ENCODE data around the gene ABCD3.

- TF ChIP-seq CTCF (IDR thresholded peaks at IDR 0.05 in 2 of 3, conservative IDR thresholded peaks at IDR 0.05 in 1 of 3; ENCODE audit: borderline replicate concordance in 1 of 3, insufficient read depth in 1 of 3, low read depth in 2 of 3, low read length in 2 of 3) = no peak
- no peak for TF ChIP-seq SIN3A (IDR thresholded peaks at IDR 0.05; ENCODE audit: low read depth)
- no peak for TF ChIP-seq POLR2A (IDR thresholded peaks at IDR 0.05; ENCODE audit: borderline replicate concordance, extremely low read depth, insufficient read depth, insufficient read length)
- TF ChIP-seq RAD21 (IDR thresholded peaks at IDR 0.05; ENCODE audit: low read depth) = no peak
Measured at GRCh38 chr1:94486990-94487389, 68.8 kb downstream of the ABCD3 start.
